Natural killer cell (primary cell): ENCODE measurements around the gene OR3A2. TPM values are rescaled to one million over a fixed set of nuclear protein-coding genes. Genes with fewer than 3 reads are reported as not detected.

Experiments used
- total RNA-seq, 4 donors: library from RNA; stranded (reverse); fragments of 120-200 nt in 1 of 4; gene quantifications; one replicate each; pipeline versions ENCODE4 v1.2.3 to v1.2.4, GENCODE V29; 2013 to 2022

OR3A2 gene
- total RNA-seq, 3 donors from 2014 or later (not counting 1 experiment from before 2014, with no cell fraction given) = 0.80 to 1.2 TPM; not detected in 1

Other genes starting within 250 kb of the OR3A2 start
- not detected for gene OR1A2, start 188.8 kb downstream of the OR3A2 start, total RNA-seq
- not detected for gene OR1A1, start 178.6 kb downstream of the OR3A2 start, total RNA-seq
- gene OR3A1, start 87.9 kb downstream of the OR3A2 start, total RNA-seq = not detected
- gene OR1E1, start 12.1 kb upstream of the OR3A2 start, total RNA-seq = not detected
- gene OR3A3, start 25.1 kb upstream of the OR3A2 start, total RNA-seq = not detected
- not detected for gene OR1E2, start 47.5 kb upstream of the OR3A2 start, total RNA-seq
- gene SPATA22, start 85.5 kb upstream of the OR3A2 start, total RNA-seq = 1 to 10 TPM in 1 of 3 donors, not detected in 2; 1.3 TPM
- gene ASPA, start 89.7 kb upstream of the OR3A2 start, total RNA-seq = not detected
- 10 to 100 TPM in 1 of 3 donors, 1 to 10 TPM in 2; 5.6 to 10.3 (median 7.6) TPM for gene TRPV3, start 171.5 kb upstream of the OR3A2 start, total RNA-seq
- gene TRPV1, start 223.1 kb upstream of the OR3A2 start, total RNA-seq = 1 to 10 TPM; 3.2 to 4.5 (median 4.2) TPM
- gene SHPK, start 249.9 kb upstream of the OR3A2 start, total RNA-seq = 1 to 10 TPM; 5.8 to 9.3 (median 8.9) TPM